Mesenchymal stem cell (in vitro differentiated cells and primary cell): ENCODE measurements around the gene FARP2.
A peak's percentile ranks its signal among the peaks of the same experiment; 100 is the strongest.

Source experiments
- DNase-seq: peaks from one replicate; pipeline ENCODE4 v3.0.0-alpha.2; 2013
- H2AFZ ChIP-seq: one replicate; pipeline ENCODE4 v1.6.1; 2013; ENCODE audit warnings: low read depth, mild to moderate bottlenecking, control low read depth, inconsistent platforms, low read length, moderate library complexity
- H2AK5ac ChIP-seq: 2 replicates; pipeline ENCODE4 v1.6.1; 2013; ENCODE audit warnings: low read length, moderate library complexity, mild to moderate bottlenecking, inconsistent platforms; ENCODE audit not compliant: severe bottlenecking
- H2BK120ac ChIP-seq: one replicate; pipeline ENCODE4 v1.6.1; 2013; ENCODE audit warnings: low read depth, mild to moderate bottlenecking, inconsistent platforms, low read length, moderate library complexity
- H2BK12ac ChIP-seq, 2 experiments: one replicate each; pipeline ENCODE4 v1.6.1; 2013; ENCODE audit warnings: inconsistent platforms in 2 of 2, low read length in 2 of 2, mild to moderate bottlenecking in 2 of 2, moderate library complexity in 2 of 2, control low read depth in 1 of 2
- H2BK15ac ChIP-seq: one replicate; pipeline ENCODE4 v1.6.1; 2013; ENCODE audit warnings: mild to moderate bottlenecking, low read depth, inconsistent platforms; ENCODE audit not compliant: poor library complexity, severe bottlenecking
- H2BK5ac ChIP-seq: 2 replicates; pipeline ENCODE4 v1.6.1; 2013; ENCODE audit warnings: low read depth, mild to moderate bottlenecking, low read length, control low read depth, inconsistent platforms; ENCODE audit not compliant: poor library complexity, severe bottlenecking
- H3K14ac ChIP-seq, 2 experiments: one replicate each; pipeline ENCODE4 v1.6.1; 2013; ENCODE audit warnings: inconsistent platforms in 2 of 2, low read length in 2 of 2, control low read depth in 1 of 2, mild to moderate bottlenecking in 1 of 2, moderate library complexity in 1 of 2
- H3K18ac ChIP-seq, 2 experiments: one replicate each; pipeline ENCODE4 v1.6.1; 2013; ENCODE audit warnings: inconsistent platforms in 2 of 2, low read length in 2 of 2, control low read depth in 1 of 2, low read depth in 1 of 2, mild to moderate bottlenecking in 1 of 2
- H3K23ac ChIP-seq, 2 experiments: one replicate each; pipeline ENCODE4 v1.6.1; 2013; ENCODE audit warnings: inconsistent platforms in 2 of 2, low read length in 2 of 2, mild to moderate bottlenecking in 2 of 2, moderate library complexity in 2 of 2, control low read depth in 1 of 2
- H3K27ac ChIP-seq: 2 replicates; pipeline ENCODE4 v1.5.1; 2013; ENCODE audit warnings: mild to moderate bottlenecking, moderate library complexity, low read length, control low read depth, inconsistent platforms; ENCODE audit not compliant: poor library complexity, severe bottlenecking
- H3K27me3 ChIP-seq, 2 experiments: 2 replicates each; pipeline versions ENCODE4 v1.6.1 to v1.7.0; 2013; ENCODE audit warnings: low read length in 2 of 2, mild to moderate bottlenecking in 2 of 2, moderate library complexity in 2 of 2, control low read depth in 1 of 2, inconsistent platforms in 1 of 2; ENCODE audit not compliant: control insufficient read depth in 1 of 2, insufficient read depth in 1 of 2
- H3K36me3 ChIP-seq, 2 experiments: 2 replicates each; pipeline versions ENCODE4 v1.6.1 to v1.7.0; 2013; ENCODE audit warnings: low read length in 2 of 2, control low read depth in 1 of 2, inconsistent platforms in 1 of 2, low read depth in 1 of 2, mild to moderate bottlenecking in 1 of 2; ENCODE audit not compliant: insufficient read depth in 2 of 2, control insufficient read depth in 1 of 2
- H3K4ac ChIP-seq, 2 experiments: one replicate each; pipeline ENCODE4 v1.6.1; 2013; ENCODE audit warnings: inconsistent platforms in 2 of 2, low read length in 2 of 2, mild to moderate bottlenecking in 2 of 2, moderate library complexity in 2 of 2, control low read depth in 1 of 2, low read depth in 1 of 2
- H3K4me1 ChIP-seq: 2 replicates; pipeline ENCODE4 v1.6.1; 2013; ENCODE audit warnings: low read depth, low read length, control low read depth; ENCODE audit not compliant: control insufficient read depth, insufficient read depth
- H3K4me2 ChIP-seq: 2 replicates; pipeline ENCODE4 v1.6.1; 2013; ENCODE audit warnings: low read length, mild to moderate bottlenecking, inconsistent platforms; ENCODE audit not compliant: poor library complexity, severe bottlenecking
- H3K4me3 ChIP-seq, 2 experiments: 2 replicates each; pipeline versions ENCODE4 v1.5.1 to v1.7.0; 2013; ENCODE audit warnings: low read length in 2 of 2, mild to moderate bottlenecking in 2 of 2, control low read depth in 1 of 2, low read depth in 1 of 2; ENCODE audit not compliant: insufficient read depth in 1 of 2
- H3K79me1 ChIP-seq: replicated peaks from 2 replicates; pipeline ENCODE4 v1.6.1; 2013; ENCODE audit warnings: mild to moderate bottlenecking, control low read depth, low read length, inconsistent platforms; ENCODE audit not compliant: poor library complexity, severe bottlenecking
- H3K9ac ChIP-seq: 2 replicates; pipeline ENCODE4 v1.7.0; 2013; ENCODE audit warnings: mild to moderate bottlenecking, low read length, moderate library complexity
- H3K9me3 ChIP-seq: 2 replicates; pipeline ENCODE4 v1.7.0; 2013; ENCODE audit warnings: mild to moderate bottlenecking, low read length; ENCODE audit not compliant: control insufficient read depth
- H4K8ac ChIP-seq: one replicate; pipeline ENCODE4 v1.6.1; 2013; ENCODE audit warnings: inconsistent platforms, mild to moderate bottlenecking, low read length, moderate library complexity
- H4K91ac ChIP-seq: one replicate; pipeline ENCODE4 v1.6.1; 2013; ENCODE audit warnings: mild to moderate bottlenecking, low read length, inconsistent platforms
- WGBS: methylation state at CpG from one replicate; pipeline ENCODE4 v1.1.7; 2013; ENCODE audit warnings: mixed read lengths; 5-methylcytosine and 5-hydroxymethylcytosine counted together

Gene FARP2

GRCh38 chr2:241375300-241375699, 19.2 kb downstream of the FARP2 start:
- Histone ChIP-seq H2BK15ac (no peak overlapping the region), H3K27me3 (no peaks in the 10 kb centered on the region), H2BK5ac (no peak overlapping the region), H3K4me2 (no peak overlapping the region), H3K9ac (no peak overlapping the region), H3K27ac (no peak overlapping the region), H2AFZ (no peak overlapping the region), H3K18ac (no peak overlapping the region), H3K36me3 (peaks cover 22 to 38% of the 10 kb centered on the region in 2 experiments), H2AK5ac (no peak overlapping the region), H3K4me1 (peaks cover 15% of the 10 kb centered on the region), H3K4me3 (no peak overlapping the region), H3K4ac (no peak overlapping the region), H3K14ac (no peak overlapping the region), H4K8ac (no peak overlapping the region), H3K9me3 (no peaks in the 10 kb centered on the region), H2BK12ac (no peak overlapping the region), H2BK120ac (no peak overlapping the region), H4K91ac (no peak overlapping the region), H3K79me1 (peaks cover 32% of the 10 kb centered on the region), H3K23ac (no peak overlapping the region)
- no peak for DNase-seq
- WGBS: 96% methylated on average over 1 of the region's 1 CpG

GRCh38 chr2:241376808-241377207, 20.7 kb downstream of the FARP2 start:
- Histone ChIP-seq H3K4ac (no peak overlapping the region), H3K18ac (no peak overlapping the region), H3K9ac (no peak overlapping the region), H3K23ac (no peak overlapping the region), H3K9me3 (no peaks in the 10 kb centered on the region), H3K4me1 (peaks cover 15% of the 10 kb centered on the region), H4K91ac (no peak overlapping the region), H3K14ac (no peak overlapping the region), H2BK5ac (no peak overlapping the region), H4K8ac (no peak overlapping the region), H2AFZ (no peak overlapping the region), H3K79me1 (peaks cover 37% of the 10 kb centered on the region), H3K36me3 (peaks cover 30 to 38% of the 10 kb centered on the region in 2 experiments), H3K27ac (no peak overlapping the region), H3K4me2 (no peak overlapping the region), H2BK120ac (no peak overlapping the region), H2BK12ac (no peak overlapping the region), H3K27me3 (no peaks in the 10 kb centered on the region), H2AK5ac (no peak overlapping the region), H2BK15ac (no peak overlapping the region), H3K4me3 (no peak overlapping the region)
- DNase-seq: no peak
- 81% methylated on average over 2 of the region's 2 CpGs for WGBS

- H3K4me1 ChIP-seq: peaks cover 7% of the 10 kb centered on the region
- peak overlapping the region in 1 of 2 experiments; percentile 54 for H3K4me3 ChIP-seq
- 94% methylated on average over 1 of the region's 2 CpGs for whole genome bisulfite sequencing
Observed at GRCh38 chr2:241378816-241379215, 22.7 kb downstream of the FARP2 start.

GRCh38 chr2:241379481-241380480, 23.7 kb downstream of the FARP2 start:
- Histone ChIP-seq H2BK12ac (no peak overlapping the region), H3K36me3 (peaks cover 29 to 40% of the 10 kb centered on the region in 2 experiments), H2BK5ac (no peak overlapping the region), H4K8ac (no peak overlapping the region), H2BK120ac (no peak overlapping the region), H3K27ac (no peak overlapping the region), H2AFZ (no peak overlapping the region), H2BK15ac (no peak overlapping the region), H2AK5ac (no peak overlapping the region), H3K23ac (no peak overlapping the region), H3K79me1 (peaks cover 37% of the 10 kb centered on the region), H3K18ac (no peak overlapping the region), H3K4me3 (peak overlapping the region in 1 of 2 experiments; percentile 54), H3K4me2 (no peak overlapping the region), H3K9me3 (no peaks in the 10 kb centered on the region), H3K4ac (no peak overlapping the region), H3K4me1 (peaks cover 7% of the 10 kb centered on the region), H4K91ac (no peak overlapping the region), H3K14ac (no peak overlapping the region), H3K27me3 (no peaks in the 10 kb centered on the region), H3K9ac (peak overlapping the region; percentile 75)
- WGBS: 100% methylated on average over 5 of the region's 9 CpGs
- no peak for DNase-seq

More at GRCh38 chr2:241378816-241379215, 22.7 kb downstream of the FARP2 start:
- no peak for DNase-seq
- H3K4me2 ChIP-seq: no peak overlapping the region
- H3K9ac ChIP-seq: peak overlapping the region; percentile 75
- no peak overlapping the region for H2BK5ac ChIP-seq
- no peak overlapping the region for H2BK120ac ChIP-seq
- no peak overlapping the region for H3K27ac ChIP-seq
- no peaks in the 10 kb centered on the region for H3K9me3 ChIP-seq
- H2BK12ac ChIP-seq: no peak overlapping the region
- H3K14ac ChIP-seq: no peak overlapping the region
- H2AFZ ChIP-seq: no peak overlapping the region
- no peak overlapping the region for H2AK5ac ChIP-seq
- H4K8ac ChIP-seq: no peak overlapping the region
- H3K27me3 ChIP-seq: no peaks in the 10 kb centered on the region
- H2BK15ac ChIP-seq: no peak overlapping the region
- H3K36me3 ChIP-seq: peaks cover 37 to 47% of the 10 kb centered on the region in 2 experiments
- no peak overlapping the region for H4K91ac ChIP-seq
- peaks cover 41% of the 10 kb centered on the region for H3K79me1 ChIP-seq
- H3K23ac ChIP-seq: no peak overlapping the region
- no peak overlapping the region for H3K18ac ChIP-seq
- H3K4ac ChIP-seq: no peak overlapping the region
